ENCODE results near the gene PHACTR1. TPM values are rescaled to one million over a fixed set of nuclear protein-coding genes. Genes with fewer than 3 reads are reported as not detected.

PHACTR1 gene
- total and polyA plus RNA-seq, 9 of the 15 experiments (the other 6 are each of a cell fraction or from before 2014, with no cell fraction given), result 11.5 to 32.6 (median 22.0) TPM

- Histone ChIP-seq H3K4me3 (no peak overlapping the region), H3K4me2 (ENCODE audit: insufficient read depth, low read length) (no peak overlapping the region), H4K20me1 (replicated peaks; ENCODE audit: control insufficient read depth, insufficient read depth, low read length) (no peaks in the 10 kb centered on the region), H3K9ac (ENCODE audit: insufficient read depth in 1 of 2, low read depth in 2 of 2, low read length in 2 of 2) (no peak overlapping the region), H3K9me1 (ENCODE audit: control insufficient read depth, insufficient read depth, low read length) (no peaks in the 10 kb centered on the region), H3K79me2 (ENCODE audit: control insufficient read depth, insufficient read depth, low read length) (no peaks in the 10 kb centered on the region), H2AFZ (ENCODE audit: low read depth, low read length) (no peak overlapping the region), H3K36me3 (ENCODE audit: control insufficient read depth, insufficient read depth, low read length) (no peaks in the 10 kb centered on the region), H3K9me3 (replicated peaks; ENCODE audit: control insufficient read depth, insufficient read depth, low read depth, low read length) (no peaks in the 10 kb centered on the region), H3K27me3 (ENCODE audit: control insufficient read depth in 2 of 2, insufficient read depth in 2 of 2, low read length in 2 of 2) (peaks cover 3 to 6% of the 10 kb centered on the region in 2 experiments; a peak in 2 of 5 replicates), H3K4me1 (replicated peaks in 1 of 2; ENCODE audit: control insufficient read depth in 2 of 2, insufficient read depth in 2 of 2, low read length in 2 of 2) (no peaks in the 10 kb centered on the region), H3K27ac (ENCODE audit: extremely low read depth, low read depth, low read length) (no peak overlapping the region)
- in situ Hi-C loops (cut with MboI) (no loop called here), intact Hi-C loops (cut with micrococcal nuclease) (no loop called here)
- ChIA-PET CTCF (ENCODE audit: low intra/inter-chr PET ratio) (no interaction called here), POLR2A (no interaction called here)
- TF ChIP-seq ZNF79 (CRISPR knock-in tag; IDR thresholded peaks at IDR 0.05; ENCODE audit: low read depth), result no peak
- TF ChIP-seq BDP1 (IDR thresholded peaks at IDR 0.05; ENCODE audit: insufficient read depth, insufficient read length), result no peak
- FAIRE-seq, result no peak
- no peak for DNase-seq (ENCODE audit: extremely low read depth in 1 of 4, low spot score in 3 of 4)
- no TSS peak for BruUV-seq (replicated peaks)
- ATAC-seq, result no peak
Measured at GRCh38 chr6:12951415-12951814, 234.8 kb downstream of the PHACTR1 start.

- no peak overlapping the region for H2AFZ ChIP-seq (ENCODE audit: low read depth, low read length)
- ATAC-seq (no peak), DNase-seq (ENCODE audit: extremely low read depth in 1 of 4, low spot score in 3 of 4) (no peak), FAIRE-seq (no peak)
- intact Hi-C loops (cut with micrococcal nuclease), result no loop called here
- no peak for TF ChIP-seq SAFB (IDR thresholded peaks at IDR 0.05; ENCODE audit: borderline replicate concordance, low read depth, low read length)
- TF ChIP-seq KLF16 (IDR thresholded peaks at IDR 0.05), result no peak
- no peak for TF ChIP-seq ZNF76 (CRISPR knock-in tag; IDR thresholded peaks at IDR 0.05; ENCODE audit: borderline replicate concordance)
- H3K27me3 ChIP-seq (ENCODE audit: control insufficient read depth in 2 of 2, insufficient read depth in 2 of 2, low read length in 2 of 2), result peaks cover 5 to 12% of the 10 kb centered on the region in 2 experiments; a peak in 3 of 5 replicates
- ChIA-PET CTCF (ENCODE audit: low intra/inter-chr PET ratio) (no interaction called here), POLR2A (no interaction called here)
- no peaks in the 10 kb centered on the region for H4K20me1 ChIP-seq (replicated peaks; ENCODE audit: control insufficient read depth, insufficient read depth, low read length)
- in situ Hi-C loops (cut with MboI), result no loop called here
- under 1% methylated on average over 4 of the region's 4 CpGs for WGBS (ENCODE audit: insufficient coverage, low coverage, missing lambda C conversion rate)
- no peak overlapping the region for H3K4me2 ChIP-seq (ENCODE audit: insufficient read depth, low read length)
- H3K9me1 ChIP-seq (ENCODE audit: control insufficient read depth, insufficient read depth, low read length), result no peaks in the 10 kb centered on the region
- no peaks in the 10 kb centered on the region for H3K79me2 ChIP-seq (ENCODE audit: control insufficient read depth, insufficient read depth, low read length)
- no peaks in the 10 kb centered on the region for H3K9me3 ChIP-seq (replicated peaks; ENCODE audit: control insufficient read depth, insufficient read depth, low read depth, low read length)
- no TSS peak for BruUV-seq (replicated peaks)
- no peak overlapping the region for H3K27ac ChIP-seq (ENCODE audit: extremely low read depth, low read depth, low read length)
- H3K4me3 ChIP-seq, result no peak overlapping the region
- H3K4me1 ChIP-seq (replicated peaks in 1 of 2; ENCODE audit: control insufficient read depth in 2 of 2, insufficient read depth in 2 of 2, low read length in 2 of 2), result no peaks in the 10 kb centered on the region
- H3K36me3 ChIP-seq (ENCODE audit: control insufficient read depth, insufficient read depth, low read length), result no peaks in the 10 kb centered on the region
- no peak overlapping the region for H3K9ac ChIP-seq (ENCODE audit: insufficient read depth in 1 of 2, low read depth in 2 of 2, low read length in 2 of 2)
Measured at GRCh38 chr6:12952318-12952717, 235.8 kb downstream of the PHACTR1 start.
